GM19351 (cell line): ENCODE measurements around the gene PLAC8.
"Not testable (repeated sequence)": the region's sequence is repeated elsewhere in the genome, so short reads cannot be mapped to it uniquely, and the experiment has no call there.

ENCODE experiments used
- ATAC-seq: cut with Tn5 transposase; IDR thresholded peaks from one replicate; pipeline ENCODE4 v1.9.1; 2021; ENCODE audit warnings: mild to moderate bottlenecking, moderate library complexity; ENCODE audit not compliant: unreplicated experiment

PLAC8 gene

DNA sequence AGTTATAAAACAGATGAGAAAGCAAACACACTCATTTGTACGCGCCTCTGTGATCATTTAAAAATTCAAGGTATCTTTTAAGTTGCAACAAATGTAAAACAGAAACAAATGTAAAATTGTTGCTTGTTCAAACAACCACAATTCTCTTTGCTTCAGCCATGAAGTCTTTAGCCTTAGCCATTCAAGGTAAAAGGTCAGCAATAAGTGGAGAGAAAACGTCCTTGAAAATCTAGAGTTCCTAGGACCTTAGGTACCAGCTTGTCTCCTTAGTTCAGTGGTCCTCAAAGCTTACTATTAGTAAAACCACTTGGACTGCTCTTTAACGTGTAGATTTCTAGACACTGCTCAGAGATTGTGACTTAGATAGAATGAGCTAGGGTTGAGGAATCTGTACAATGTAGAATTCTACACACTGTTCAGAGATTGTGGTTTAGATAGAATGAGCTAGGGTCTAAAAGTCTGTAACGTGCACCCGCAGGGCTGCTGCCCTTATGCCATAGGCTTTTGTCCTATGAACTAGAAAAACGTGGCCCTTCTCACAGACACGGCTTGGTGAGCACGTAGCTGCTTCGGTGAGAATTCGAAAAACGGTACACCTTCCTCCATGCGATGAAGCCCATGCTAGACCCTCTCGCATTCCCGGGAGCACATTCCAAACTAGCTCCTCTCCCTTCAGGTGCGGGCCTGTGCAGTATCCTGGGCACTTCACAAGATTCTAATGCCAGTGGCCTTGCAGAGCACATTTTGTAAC is 1.7 kb downstream of the PLAC8 start:
- no peak for ATAC-seq

- peak; percentile 38 for ATAC-seq
Measured at GRCh38 chr4:83112231-83112630, 2.3 kb downstream of the PLAC8 start.

DNA sequence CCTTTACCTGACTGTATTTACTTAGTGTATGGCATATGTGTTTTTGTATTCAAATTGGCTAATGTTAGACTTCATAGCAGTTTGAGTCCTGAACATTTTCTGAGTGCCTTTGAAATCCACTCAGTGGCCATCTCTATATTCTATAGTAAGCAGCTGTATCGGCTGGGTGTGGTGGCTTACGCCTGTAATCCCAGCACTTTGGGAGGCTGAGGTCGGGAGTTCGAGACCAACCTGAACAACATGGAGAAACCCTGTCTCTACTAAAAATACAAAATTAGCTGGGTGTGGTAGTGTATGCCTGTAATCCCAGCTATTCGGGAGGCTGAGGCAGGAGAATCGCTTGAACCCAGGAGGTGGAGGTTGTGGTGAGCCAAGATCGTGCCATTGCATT is 2.8 kb downstream of the PLAC8 start:
- not testable (repeated sequence) for ATAC-seq

DNA sequence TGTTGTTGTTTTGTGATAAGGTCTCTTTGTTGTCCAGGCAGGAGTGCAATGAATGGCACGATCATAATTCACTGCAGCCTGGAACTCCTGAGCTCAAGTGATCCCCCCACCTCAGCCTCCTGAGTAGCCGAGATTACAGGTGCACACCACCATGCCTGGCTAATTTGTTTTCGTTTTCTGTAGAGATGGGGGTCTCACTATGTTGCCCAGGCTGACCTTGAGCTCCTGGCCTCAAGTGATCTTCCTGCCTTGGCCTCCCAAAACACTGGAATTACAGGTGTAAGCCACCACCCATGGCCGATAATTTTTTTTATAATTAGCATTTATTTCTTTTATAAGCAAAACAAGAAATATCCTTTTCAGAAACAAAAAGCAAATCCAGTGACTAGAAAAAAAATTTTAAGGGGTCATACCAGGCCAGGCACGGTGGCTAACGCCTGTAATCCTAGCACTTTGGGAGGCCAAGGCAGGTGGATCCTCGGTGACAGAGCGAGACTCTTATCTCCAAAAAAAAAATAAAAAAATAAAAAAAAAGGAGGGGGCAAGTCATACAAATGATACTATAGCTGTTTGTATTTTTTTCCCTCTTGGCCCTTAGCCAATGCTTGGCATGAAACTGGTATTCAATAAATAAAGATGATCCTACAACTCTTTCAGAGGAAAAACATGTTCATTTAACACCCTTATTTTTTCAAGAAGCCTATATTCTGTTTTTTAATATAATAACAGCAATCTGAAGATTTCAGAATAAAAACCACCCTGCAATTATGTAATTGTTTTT is 3.4 kb downstream of the PLAC8 start:
- no peak for ATAC-seq

DNA sequence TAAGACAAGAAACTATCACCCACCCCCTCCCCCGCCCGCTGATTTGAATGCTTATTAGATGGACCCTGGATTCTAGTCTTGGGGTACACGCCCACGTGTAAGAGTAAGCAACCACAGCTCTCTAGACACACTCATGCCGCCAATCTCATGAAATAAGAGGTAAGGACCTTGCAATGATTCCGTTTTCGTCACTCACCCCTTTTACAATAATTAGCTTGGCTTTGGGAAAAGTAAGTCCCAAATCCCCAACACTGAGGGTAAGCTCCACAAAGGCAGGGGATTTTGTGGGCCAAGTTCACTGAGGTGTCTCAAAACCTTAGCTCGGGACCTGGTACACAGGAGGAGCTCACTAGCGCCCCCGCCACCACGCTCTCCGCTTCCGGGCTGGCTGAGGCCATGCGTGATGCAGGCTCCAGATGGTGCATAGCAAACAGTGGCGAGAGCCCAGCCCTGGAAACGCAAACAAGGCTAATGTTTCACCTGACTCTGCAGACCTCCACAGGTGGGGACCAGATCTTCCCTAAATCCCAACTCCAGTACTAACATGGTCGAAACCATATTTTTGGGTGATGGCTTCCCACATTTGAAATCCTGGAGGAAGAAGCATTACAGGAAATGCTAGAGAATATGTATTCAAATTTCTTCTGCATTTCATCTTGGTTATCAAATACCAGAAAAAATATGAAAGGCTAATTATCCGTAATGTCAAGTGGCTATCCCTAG is 4.1 kb downstream of the PLAC8 start:
- peak; percentile 69 for ATAC-seq

- ATAC-seq: peak; percentile 24
Measured at GRCh38 chr4:83109480-83110222, 4.9 kb downstream of the PLAC8 start.

DNA sequence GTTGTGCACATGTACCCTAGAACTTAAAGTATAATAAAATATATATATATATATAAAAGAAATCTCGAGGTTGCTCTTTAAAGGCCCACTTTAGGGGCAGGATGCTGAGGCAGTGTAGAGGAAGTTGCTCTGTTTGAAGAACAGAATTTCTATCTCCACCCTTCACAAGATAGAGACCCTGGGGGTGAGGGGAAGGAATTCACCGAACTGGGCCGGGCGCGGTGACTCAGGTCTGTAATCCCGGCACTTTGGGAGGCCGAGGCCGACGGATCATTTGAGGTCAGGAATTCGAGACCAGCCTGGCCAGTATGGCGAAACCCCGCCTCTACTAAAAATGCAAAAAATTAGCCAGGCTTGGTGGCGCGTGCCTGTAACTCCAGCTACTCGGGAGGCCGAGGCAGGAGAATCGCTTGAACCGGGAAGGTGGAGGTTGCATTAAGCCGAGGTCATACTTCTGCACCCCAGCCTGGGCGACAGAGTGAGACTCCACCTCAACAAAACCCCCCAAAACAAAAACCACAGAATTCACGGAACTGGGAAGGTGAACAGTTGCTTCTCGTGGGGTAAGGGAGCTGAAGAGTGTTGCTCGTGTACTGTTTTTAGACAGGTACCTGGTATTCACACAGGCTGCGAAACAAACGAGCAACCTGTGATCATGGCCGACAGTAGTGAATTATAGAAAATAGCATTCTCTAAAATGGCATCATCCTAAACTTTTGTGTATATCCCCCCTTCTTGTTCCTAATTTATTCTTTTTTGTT is 6.2 kb downstream of the PLAC8 start:
- ATAC-seq: no peak

- ATAC-seq: no peak
Measured at GRCh38 chr4:83107631-83108030, 6.9 kb downstream of the PLAC8 start.

GRCh38 chr4:83104991-83105390 is 9.5 kb downstream of the PLAC8 start:
- no peak for ATAC-seq

GRCh38 chr4:83096397-83096796 is 18.1 kb downstream of the PLAC8 start:
- ATAC-seq: no peak

- no peak for ATAC-seq
Measured at GRCh38 chr4:83093060-83093640, 21.4 kb downstream of the PLAC8 start.

- no peak for ATAC-seq
Measured at GRCh38 chr4:83089410-83090157, 24.9 kb downstream of the PLAC8 start.

- ATAC-seq: not testable (repeated sequence)
Measured at GRCh38 chr4:83084956-83085355, 29.6 kb downstream of the PLAC8 start.

GRCh38 chr4:83083925-83084475 is 30.5 kb downstream of the PLAC8 start:
- no peak for ATAC-seq

DNA sequence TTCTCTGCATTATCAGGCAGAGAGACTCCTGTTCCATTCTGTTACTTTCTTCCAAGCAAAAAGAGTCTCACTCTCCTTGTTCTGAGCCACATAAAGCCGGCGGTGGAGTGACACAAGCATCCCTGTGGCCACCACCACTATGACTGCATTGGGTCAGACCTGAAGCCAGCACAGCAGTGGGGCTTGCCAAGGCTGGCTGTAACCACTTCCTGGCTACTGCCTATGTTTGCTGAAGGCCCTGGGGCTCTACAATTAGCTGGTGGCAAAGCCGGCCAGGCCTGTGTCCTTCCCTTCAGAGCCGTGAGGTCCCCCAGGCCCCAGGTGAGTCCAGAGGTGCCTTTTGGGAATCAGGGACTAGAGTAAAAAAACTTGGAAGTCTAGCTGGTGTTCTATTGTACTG is 31.8 kb downstream of the PLAC8 start:
- no peak for ATAC-seq

- ATAC-seq: no peak
Measured at GRCh38 chr4:83080561-83080960, 34.0 kb downstream of the PLAC8 start.

DNA sequence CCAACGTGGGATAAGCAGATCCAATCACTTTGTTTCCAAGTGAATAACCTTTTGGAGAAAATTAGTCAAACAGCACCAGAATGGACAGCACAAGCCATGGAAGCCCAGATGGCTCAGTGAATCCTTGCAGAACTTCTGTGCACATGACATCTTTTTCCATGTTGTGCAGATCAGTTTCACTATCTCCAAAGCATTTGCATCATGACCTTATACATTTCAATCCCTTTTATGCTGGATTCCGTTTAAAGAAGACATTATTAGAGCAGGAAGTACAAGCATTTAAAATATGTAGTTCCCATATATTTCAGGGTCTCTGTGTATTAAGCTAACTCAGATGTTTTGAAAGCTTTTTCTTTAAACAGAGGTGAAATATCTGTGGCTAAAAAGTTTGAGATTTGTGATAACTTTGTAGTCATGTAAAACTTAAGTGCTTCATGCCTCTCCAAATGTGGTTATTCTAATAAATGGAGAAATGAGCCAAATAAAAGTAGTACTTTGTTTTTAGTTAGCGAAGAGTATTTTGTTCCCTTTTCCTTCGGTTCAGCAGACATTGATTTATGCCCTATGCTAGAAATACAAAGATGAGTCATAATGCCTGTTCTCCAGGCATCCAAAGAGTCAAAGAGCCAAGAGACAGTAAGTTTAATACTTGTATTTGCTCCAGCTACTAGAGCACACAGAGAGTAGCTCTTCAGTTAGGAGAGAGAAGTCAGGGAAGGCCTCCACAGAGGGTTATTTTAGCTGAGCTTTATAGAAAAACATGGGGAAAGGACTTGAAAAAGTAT is 39.0 kb downstream of the PLAC8 start:
- ATAC-seq: no peak

DNA sequence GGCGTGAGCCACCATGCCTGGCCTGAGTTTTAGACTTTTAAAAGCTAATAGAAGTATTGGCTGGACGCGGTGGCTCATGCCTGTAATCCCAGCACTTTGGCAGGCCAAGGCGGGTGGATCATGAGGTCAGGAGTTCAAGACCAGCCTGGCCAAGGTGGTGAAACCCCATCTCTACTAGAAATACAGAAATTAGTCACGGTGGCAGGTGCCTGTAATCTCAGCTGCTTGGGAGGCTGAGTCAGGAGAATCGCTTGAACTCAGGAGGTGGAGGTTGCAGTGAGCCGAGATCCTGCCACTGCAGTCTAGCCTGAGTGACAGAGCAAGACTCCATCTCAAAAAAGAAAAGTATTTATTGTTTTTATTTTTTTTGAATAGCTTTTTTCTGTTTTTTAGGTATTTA is 39.7 kb downstream of the PLAC8 start:
- ATAC-seq: not testable (repeated sequence)
